ENCODE results near the gene PCDHB5. TPM values are rescaled to one million over a fixed set of nuclear protein-coding genes. Genes with fewer than 3 reads are reported as not detected.

The PCDHB5 gene
- total and polyA plus RNA-seq, 10 of the 15 experiments (the other 5 are each of a cell fraction or from before 2014, with no cell fraction given), result 0.09 TPM; not detected in 9

DNA sequence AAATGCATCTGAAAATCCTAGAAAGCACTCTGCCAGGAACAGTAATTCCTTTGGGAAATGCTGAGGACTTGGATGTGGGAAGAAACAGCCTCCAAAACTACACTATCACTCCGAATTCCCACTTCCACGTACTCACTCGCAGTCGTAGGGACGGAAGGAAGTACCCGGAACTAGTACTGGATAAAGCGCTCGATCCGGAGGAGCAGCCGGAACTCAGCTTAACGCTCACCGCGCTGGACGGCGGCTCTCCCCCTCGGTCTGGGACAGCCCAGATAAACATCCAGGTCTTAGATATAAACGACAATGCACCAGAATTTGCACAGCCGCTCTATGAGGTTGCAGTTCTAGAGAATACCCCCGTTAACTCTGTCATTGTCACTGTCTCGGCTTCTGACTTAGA, 33.9 kb upstream of the PCDHB5 start:
- SMC1A ChIA-PET (ENCODE audit: uncharacterized antibody, unreplicated experiment), result no interaction called here
- no peak overlapping the region for H3K4me2 ChIP-seq (ENCODE audit: control insufficient read depth, insufficient read depth)
- CTCF ChIA-PET, result interaction anchor here (1.1 kb wide), 1 partner anchor 15 kb away, joined by 3 read pairs; no protein-coding TSS in a partner anchor
- no peaks in the 10 kb centered on the region for H3K4me1 ChIP-seq (ENCODE audit: control insufficient read depth, insufficient read depth, low read length)
- BruUV-seq (replicated peaks), result no TSS peak
- ATAC-seq (no peak), FAIRE-seq (no peak), DNase-seq (ENCODE audit: low read depth, low spot score) (no peak)
- no peak overlapping the region for H2AFZ ChIP-seq (ENCODE audit: control insufficient read depth, low read depth, low read length)
- in situ Hi-C loops (cut with MboI) (no loop called here), intact Hi-C loops (cut with micrococcal nuclease; ENCODE audit: unreplicated experiment) (no loop called here)
- RAD21 ChIA-PET (ENCODE audit: unreplicated experiment), result no interaction called here
- H3K4me3 ChIP-seq, result no peak overlapping the region
- H3K9me3 ChIP-seq (replicated peaks; ENCODE audit: control insufficient read depth, insufficient read depth, low read length), result no peaks in the 10 kb centered on the region; the same call in 2 of the 3 replicates
- WGBS (ENCODE audit: insufficient coverage, insufficient replicate concordance, low lambda C conversion rate, missing lambda C conversion rate), result 64% methylated on average over 20 of the region's 20 CpGs
- H3K36me3 ChIP-seq (ENCODE audit: control insufficient read depth in 2 of 2, insufficient read depth in 2 of 2, low read length in 1 of 2), result no peaks in the 10 kb centered on the region
- no peak overlapping the region for H3K9ac ChIP-seq (ENCODE audit: control insufficient read depth, insufficient read depth, low read length)
- H3K27me3 ChIP-seq (replicated peaks in 1 of 2; ENCODE audit: control insufficient read depth in 2 of 2, insufficient read depth in 2 of 2, low read length in 1 of 2), result no peaks in the 10 kb centered on the region
- TF ChIP-seq, protein P1, sequence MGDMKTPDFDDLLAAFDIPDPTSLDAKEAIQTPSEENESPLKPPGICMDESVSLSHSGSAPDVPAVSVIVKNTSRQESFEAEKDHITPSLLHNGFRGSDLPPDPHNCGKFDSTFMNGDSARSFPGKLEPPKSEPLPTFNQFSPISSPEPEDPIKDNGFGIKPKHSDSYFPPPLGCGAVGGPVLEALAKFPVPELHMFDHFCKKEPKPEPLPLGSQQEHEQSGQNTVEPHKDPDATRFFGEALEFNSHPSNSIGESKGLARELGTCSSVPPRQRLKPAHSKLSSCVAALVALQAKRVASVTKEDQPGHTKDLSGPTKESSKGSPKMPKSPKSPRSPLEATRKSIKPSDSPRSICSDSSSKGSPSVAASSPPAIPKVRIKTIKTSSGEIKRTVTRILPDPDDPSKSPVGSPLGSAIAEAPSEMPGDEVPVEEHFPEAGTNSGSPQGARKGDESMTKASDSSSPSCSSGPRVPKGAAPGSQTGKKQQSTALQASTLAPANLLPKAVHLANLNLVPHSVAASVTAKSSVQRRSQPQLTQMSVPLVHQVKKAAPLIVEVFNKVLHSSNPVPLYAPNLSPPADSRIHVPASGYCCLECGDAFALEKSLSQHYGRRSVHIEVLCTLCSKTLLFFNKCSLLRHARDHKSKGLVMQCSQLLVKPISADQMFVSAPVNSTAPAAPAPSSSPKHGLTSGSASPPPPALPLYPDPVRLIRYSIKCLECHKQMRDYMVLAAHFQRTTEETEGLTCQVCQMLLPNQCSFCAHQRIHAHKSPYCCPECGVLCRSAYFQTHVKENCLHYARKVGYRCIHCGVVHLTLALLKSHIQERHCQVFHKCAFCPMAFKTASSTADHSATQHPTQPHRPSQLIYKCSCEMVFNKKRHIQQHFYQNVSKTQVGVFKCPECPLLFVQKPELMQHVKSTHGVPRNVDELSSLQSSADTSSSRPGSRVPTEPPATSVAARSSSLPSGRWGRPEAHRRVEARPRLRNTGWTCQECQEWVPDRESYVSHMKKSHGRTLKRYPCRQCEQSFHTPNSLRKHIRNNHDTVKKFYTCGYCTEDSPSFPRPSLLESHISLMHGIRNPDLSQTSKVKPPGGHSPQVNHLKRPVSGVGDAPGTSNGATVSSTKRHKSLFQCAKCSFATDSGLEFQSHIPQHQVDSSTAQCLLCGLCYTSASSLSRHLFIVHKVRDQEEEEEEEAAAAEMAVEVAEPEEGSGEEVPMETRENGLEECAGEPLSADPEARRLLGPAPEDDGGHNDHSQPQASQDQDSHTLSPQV (IDR thresholded peaks at IDR 0.05), result no peak
- TF ChIP-seq CBFB (IDR thresholded peaks at IDR 0.05; ENCODE audit: low read depth) (no peak), POLR2AphosphoS5 (IDR thresholded peaks at IDR 0.05; ENCODE audit: low read length) (no peak), EP300 (IDR thresholded peaks at IDR 0.05; ENCODE audit: borderline replicate concordance in 1 of 2, control insufficient read depth in 1 of 2, low read depth in 2 of 2, low read length in 2 of 2) (no peak), ZNF384 (IDR thresholded peaks at IDR 0.05; ENCODE audit: borderline replicate concordance, low read depth, low read length) (no peak)
- TF ChIP-seq, protein P2, sequence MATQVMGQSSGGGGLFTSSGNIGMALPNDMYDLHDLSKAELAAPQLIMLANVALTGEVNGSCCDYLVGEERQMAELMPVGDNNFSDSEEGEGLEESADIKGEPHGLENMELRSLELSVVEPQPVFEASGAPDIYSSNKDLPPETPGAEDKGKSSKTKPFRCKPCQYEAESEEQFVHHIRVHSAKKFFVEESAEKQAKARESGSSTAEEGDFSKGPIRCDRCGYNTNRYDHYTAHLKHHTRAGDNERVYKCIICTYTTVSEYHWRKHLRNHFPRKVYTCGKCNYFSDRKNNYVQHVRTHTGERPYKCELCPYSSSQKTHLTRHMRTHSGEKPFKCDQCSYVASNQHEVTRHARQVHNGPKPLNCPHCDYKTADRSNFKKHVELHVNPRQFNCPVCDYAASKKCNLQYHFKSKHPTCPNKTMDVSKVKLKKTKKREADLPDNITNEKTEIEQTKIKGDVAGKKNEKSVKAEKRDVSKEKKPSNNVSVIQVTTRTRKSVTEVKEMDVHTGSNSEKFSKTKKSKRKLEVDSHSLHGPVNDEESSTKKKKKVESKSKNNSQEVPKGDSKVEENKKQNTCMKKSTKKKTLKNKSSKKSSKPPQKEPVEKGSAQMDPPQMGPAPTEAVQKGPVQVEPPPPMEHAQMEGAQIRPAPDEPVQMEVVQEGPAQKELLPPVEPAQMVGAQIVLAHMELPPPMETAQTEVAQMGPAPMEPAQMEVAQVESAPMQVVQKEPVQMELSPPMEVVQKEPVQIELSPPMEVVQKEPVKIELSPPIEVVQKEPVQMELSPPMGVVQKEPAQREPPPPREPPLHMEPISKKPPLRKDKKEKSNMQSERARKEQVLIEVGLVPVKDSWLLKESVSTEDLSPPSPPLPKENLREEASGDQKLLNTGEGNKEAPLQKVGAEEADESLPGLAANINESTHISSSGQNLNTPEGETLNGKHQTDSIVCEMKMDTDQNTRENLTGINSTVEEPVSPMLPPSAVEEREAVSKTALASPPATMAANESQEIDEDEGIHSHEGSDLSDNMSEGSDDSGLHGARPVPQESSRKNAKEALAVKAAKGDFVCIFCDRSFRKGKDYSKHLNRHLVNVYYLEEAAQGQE (IDR thresholded peaks at IDR 0.05; ENCODE audit: low read depth, low read length), result no peak
- TF ChIP-seq, protein P3, sequence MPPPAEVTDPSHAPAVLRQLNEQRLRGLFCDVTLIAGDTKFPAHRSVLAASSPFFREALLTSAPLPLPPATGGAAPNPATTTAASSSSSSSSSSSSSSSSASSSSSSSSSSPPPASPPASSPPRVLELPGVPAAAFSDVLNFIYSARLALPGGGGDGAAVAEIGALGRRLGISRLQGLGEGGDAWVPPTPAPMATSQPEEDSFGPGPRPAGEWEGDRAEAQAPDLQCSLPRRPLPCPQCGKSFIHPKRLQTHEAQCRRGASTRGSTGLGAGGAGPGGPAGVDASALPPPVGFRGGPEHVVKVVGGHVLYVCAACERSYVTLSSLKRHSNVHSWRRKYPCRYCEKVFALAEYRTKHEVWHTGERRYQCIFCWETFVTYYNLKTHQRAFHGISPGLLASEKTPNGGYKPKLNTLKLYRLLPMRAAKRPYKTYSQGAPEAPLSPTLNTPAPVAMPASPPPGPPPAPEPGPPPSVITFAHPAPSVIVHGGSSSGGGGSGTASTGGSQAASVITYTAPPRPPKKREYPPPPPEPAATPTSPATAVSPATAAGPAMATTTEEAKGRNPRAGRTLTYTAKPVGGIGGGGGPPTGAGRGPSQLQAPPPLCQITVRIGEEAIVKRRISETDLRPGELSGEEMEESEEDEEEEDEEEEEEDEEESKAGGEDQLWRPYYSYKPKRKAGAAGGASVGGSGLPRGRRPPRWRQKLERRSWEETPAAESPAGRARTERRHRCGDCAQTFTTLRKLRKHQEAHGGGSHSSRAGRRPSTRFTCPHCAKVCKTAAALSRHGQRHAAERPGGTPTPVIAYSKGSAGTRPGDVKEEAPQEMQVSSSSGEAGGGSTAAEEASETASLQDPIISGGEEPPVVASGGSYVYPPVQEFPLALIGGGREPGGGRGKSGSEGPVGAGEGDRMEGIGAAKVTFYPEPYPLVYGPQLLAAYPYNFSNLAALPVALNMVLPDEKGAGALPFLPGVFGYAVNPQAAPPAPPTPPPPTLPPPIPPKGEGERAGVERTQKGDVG (CRISPR knock-in tag; IDR thresholded peaks at IDR 0.05), result no peak
- no peak overlapping the region for H3K27ac ChIP-seq (ENCODE audit: control insufficient read depth, insufficient read depth)
- POLR2A ChIA-PET, result no interaction called here
- H4K20me1 ChIP-seq (ENCODE audit: control insufficient read depth, insufficient read depth), result no peaks in the 10 kb centered on the region
- H3K79me2 ChIP-seq (ENCODE audit: control insufficient read depth, insufficient read depth, low read length), result no peaks in the 10 kb centered on the region
